Measurements from ENCODE around the gene ADAMTSL2.
"Not testable (repeated sequence)": the region's sequence is repeated elsewhere in the genome, so short reads cannot be mapped to it uniquely, and the experiment has no call there.

The ADAMTSL2 gene

GRCh38 chr9:133561976-133562554, 27.6 kb downstream of the ADAMTSL2 start:
- DNase-seq: no peak

DNA sequence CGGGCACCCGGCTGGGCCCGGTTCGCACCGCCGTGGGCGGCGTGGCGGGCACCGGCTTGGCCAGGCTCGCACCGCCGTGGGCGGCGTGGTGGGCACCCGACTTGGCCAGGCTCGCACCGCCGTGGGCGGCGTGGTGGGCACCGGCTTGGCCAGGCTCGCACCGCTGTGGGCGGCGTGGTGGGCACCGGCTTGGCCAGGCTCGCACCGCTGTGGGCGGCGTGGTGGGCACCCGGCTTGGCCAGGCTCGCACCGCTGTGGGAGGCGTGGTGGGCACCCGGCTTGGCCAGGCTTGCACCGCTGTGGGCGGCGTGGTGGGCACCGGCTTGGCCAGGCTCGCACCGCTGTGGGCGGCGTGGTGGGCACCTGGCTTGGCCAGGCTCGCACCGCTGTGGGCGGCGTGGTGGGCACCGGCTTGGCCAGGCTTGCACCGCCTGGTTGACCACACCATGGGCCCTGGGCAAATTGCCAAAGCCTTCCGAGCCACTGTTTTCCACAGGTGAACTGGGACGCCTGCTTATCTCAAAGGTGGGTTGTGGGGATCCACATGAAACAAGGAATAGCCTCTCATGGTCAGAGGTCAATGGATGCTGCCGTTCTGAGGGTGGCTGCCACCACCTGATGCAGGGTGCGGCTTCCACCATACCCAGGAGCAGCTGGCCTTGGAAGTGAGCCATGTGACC, 28.2 kb downstream of the ADAMTSL2 start:
- DNase-seq: no peak

DNA sequence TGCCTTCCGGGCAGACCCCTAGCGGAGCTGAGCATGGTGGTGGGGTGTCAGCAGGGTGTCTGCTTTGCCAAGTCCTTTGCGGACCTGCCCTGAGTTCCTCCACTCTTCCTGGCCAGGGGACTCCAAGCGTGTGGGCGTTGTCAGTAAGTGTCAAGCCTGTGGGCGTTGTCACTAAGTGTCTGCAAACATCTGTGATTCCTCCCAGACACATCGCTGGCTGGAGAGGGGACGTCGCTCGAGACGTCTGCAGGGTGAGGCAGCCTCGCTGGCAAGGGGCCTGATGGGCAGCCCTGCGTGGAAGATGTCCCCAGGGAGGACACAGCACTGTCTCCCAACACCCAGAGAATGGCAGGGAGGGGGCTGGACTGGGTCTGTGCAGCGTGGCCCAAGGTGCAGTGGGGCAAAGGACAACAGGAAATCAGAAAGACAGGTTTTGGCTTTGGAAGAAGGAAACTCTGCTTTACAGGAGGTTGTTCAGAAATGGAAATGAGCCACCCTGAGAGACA, 28.8 kb downstream of the ADAMTSL2 start:
- DNase-seq: no peak

DNA sequence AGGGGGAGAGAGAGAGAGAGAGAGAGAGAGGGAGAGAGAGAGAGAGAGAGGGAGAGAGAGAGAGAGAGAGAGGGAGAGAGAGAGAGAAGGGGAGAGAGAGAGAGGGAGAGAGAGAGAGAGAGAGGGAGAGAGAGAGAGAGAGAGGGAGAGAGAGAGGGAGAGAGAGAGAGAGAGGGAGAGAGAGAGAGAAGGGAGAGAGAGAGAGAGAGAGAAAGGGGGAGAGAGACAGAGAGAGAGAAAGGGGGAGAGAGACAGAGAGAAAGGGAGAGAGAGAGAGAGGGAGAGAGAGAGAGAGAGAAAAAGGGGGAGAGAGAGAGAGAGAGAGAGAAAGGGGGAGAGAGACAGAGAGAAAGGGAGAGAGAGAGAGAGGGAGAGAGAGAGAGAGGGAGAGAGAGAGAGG, 29.3 kb downstream of the ADAMTSL2 start:
- DNase-seq: not testable (repeated sequence)

DNA sequence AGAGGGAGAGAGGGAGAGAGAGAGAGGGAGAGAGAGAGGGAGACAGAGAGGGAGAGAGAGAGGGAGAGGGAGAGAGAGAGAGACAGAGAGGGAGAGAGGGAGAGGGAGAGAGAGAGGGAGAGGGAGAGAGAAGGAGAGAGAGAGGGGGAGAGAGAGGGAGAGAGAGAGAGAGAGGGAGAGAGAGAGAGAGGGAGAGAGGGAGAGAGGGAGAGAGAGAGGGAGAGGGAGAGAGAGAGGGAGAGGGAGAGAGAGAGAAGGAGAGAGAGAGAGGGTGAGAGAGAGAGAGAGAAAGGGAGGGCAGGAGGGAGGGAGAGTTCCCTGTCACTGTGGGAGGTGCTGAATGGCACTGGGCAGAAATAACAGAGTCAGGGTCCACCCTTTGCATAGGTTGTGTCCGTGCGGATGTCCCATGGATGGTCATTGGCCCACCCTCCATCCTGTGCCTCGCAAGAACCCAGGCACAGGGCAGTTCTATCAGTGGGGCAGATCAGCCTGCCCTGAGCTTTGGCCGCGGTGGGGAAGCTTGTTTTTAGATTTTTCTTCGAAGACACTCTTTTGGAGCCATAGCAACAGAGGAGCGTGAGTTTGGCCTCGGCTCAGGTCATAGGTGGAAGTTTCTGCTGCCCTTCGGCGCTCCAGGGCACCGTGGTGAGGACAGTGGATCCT, 30.1 kb downstream of the ADAMTSL2 start:
- no peak for DNase-seq

- DNase-seq: no peak
Observed at GRCh38 chr9:133566382-133566781, 31.9 kb downstream of the ADAMTSL2 start.

DNA sequence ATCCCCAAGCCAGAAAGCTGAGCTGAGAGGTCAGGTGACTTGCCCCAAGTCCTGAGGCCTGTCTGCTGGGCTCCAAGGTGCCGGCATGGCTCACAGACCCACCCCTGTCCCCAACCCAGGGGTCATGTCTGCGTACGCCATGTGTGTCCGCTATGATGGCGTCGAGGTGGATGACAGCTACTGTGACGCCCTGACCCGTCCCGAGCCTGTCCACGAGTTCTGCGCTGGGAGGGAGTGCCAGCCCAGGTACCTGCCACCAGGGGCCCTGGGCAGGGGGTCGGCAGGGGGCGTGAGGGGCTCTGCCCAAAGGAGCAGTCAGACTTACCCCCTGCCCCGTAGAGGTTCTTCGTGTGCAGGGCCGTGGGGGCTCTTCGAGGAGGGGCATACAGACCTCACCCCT, 32.3 kb downstream of the ADAMTSL2 start:
- no peak for DNase-seq

DNA sequence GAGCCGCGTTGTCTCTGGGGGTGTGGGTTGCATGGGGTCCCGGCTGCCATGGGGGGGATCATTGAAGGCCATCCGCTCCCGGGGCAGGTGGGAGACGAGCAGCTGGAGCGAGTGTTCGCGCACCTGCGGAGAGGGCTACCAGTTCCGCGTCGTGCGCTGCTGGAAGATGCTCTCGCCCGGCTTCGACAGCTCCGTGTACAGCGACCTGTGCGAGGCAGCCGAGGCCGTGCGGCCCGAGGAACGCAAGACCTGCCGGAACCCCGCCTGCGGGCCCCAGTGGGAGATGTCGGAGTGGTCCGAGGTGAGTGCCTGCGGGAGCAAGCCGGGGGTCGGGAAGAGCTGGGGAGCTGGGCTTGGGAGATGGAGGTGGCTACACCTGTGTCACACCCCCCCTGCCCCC, 33.7 kb downstream of the ADAMTSL2 start:
- no peak for DNase-seq

- no peak for DNase-seq
Observed at GRCh38 chr9:133569121-133569785, 34.7 kb downstream of the ADAMTSL2 start.

- DNase-seq: no peak
Observed at GRCh38 chr9:133569891-133570690, 35.6 kb downstream of the ADAMTSL2 start.

GRCh38 chr9:133570691-133571080, 36.2 kb downstream of the ADAMTSL2 start:
- no peak for DNase-seq

- DNase-seq: no peak
Observed at GRCh38 chr9:133571391-133571890, 36.9 kb downstream of the ADAMTSL2 start.

- DNase-seq: no peak
Observed at GRCh38 chr9:133571896-133572595, 37.5 kb downstream of the ADAMTSL2 start.

DNA sequence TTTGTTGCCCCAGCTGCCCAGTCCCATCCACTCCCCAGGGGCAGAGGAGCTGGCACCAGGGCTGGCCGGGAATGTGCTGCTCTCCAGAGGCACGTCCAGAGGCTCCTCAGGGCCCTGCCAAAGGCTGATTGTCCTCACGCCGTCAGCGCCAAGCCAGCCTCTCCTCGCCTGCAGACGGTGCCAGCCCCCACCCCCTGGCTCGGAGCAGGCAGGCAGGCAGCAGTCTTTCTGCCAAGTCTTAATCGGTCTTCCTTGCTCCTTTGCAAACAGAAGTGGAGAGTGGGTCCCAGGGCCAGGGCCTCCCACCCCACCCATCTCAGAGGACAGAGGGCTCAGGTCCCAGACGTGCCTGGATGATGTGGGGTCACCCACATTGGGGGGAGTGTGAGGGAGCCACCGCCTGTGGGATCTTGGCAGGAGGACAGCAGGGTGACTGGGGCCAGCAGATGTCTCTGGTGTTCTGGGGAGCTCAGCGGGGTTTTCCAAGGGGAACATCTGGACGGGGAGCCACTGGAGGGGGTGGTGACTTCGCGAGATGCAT, 38.4 kb downstream of the ADAMTSL2 start:
- DNase-seq: no peak

- DNase-seq: no peak
Observed at GRCh38 chr9:133573791-133574515, 39.4 kb downstream of the ADAMTSL2 start.

DNA sequence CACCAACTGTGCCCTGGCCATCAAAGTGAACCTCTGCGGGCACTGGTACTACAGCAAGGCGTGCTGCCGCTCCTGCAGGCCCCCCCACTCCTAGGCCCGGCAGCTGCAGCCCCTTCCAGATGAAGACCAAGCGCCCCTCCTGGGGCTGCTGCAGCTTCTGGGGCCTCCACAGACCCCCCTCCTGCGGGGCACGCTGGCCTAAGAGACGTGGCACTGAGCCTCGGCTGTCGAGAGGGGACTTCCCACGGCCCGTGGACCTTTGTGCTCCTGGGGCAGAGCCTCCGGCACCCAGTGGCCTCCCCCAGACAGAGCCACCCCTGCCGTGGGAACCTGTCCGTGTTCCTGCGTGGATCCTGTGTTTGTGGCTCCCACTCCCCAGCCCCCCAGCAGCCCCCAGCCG, 40.3 kb downstream of the ADAMTSL2 start:
- DNase-seq: no peak

DNA sequence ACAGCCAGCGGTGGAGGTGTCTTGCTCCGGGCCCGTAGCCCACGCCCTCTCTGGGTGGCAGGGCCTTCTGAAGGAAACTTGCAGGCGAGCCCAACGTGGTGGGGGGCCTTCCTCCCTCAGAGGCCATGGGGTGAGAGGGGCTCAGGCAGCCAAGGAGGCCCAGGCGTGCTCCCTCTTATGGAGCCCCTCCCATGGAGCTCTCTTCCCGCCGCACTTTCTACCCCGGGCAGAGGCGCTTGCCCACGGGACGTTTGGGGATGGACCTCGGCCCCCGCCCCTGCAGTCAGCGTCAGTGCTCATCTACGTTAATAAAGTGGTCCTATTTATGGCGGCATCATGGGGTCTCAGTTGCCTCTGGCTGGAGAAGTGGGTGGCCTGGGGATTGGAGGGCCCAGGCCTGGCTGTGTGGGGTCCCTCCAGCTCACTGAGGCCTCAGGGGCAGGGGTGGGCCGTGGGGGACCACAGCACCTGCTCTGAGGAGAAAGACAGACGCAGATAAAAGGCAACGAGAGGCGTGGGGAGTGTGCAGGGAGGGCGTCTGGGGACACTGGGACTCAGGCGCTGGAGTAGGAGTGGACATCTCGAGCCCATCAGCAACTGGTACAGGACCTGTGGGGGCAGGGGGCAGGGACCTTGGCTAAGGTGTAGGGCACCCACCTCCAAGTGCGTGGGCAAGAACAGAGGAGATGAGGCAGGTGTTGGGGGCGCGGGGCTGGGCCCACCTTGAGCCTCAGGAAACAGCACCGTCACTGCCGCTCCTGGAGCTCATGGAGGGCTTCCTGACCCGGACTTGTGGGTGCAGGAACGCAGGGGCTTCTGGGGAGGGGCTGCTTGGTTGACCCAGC, 40.9 kb downstream of the ADAMTSL2 start:
- no peak for DNase-seq

- no peak for DNase-seq
Observed at GRCh38 chr9:133576031-133576874, 41.7 kb downstream of the ADAMTSL2 start.
